Measurements from ENCODE around the gene KDM3B.
A peak's percentile ranks its signal among the peaks of the same experiment; 100 is the strongest.

Gene KDM3B

DNA sequence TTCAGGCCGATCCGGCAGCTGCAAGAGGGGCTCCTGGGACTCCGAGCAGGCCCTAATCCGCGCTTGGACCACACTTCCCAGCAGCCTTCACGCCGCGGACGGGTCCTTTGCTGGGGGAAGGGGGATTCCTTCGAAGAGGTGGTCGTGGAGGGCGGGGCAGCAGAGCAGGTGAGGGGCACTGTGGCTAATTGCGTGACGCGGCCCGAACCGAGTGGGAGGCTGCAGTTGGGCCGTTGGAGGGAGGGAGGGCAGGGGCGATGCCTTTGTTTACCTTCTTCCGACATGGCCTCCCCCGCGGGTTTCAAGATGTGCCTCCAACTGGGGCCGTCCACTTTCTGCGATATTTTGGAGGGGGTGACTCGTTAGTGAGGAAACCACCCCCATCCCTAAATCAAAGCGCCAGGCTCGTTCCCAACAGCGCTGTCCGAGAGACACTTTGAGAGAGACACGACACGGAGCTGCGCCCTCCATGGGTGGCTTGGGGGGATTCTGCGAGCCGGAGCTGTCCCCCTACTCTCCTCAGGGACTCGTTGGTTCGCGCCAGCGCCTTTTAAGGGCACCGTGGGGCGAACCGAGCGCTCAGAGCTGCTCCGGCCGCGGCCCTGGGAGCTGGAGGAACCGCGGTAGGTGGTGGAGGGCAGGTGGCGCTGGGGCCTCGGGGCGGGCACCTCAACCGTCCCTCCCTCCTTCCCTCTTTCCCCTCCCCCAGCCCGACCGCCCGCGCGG, 14.6 kb upstream of the KDM3B start, which contains the start of gene FAM53C:
FAM53C (plus strand) TSS at position 582 of the 726 bp plus-strand sequence. CDS start 3,070 bp downstream, outside the sequence.
- Mint-ChIP-seq H3K27me3 (no peaks in the 10 kb centered on the region), H3K4me1 (ENCODE audit: low read depth) (peaks cover 42% of the 10 kb centered on the region)

DNA sequence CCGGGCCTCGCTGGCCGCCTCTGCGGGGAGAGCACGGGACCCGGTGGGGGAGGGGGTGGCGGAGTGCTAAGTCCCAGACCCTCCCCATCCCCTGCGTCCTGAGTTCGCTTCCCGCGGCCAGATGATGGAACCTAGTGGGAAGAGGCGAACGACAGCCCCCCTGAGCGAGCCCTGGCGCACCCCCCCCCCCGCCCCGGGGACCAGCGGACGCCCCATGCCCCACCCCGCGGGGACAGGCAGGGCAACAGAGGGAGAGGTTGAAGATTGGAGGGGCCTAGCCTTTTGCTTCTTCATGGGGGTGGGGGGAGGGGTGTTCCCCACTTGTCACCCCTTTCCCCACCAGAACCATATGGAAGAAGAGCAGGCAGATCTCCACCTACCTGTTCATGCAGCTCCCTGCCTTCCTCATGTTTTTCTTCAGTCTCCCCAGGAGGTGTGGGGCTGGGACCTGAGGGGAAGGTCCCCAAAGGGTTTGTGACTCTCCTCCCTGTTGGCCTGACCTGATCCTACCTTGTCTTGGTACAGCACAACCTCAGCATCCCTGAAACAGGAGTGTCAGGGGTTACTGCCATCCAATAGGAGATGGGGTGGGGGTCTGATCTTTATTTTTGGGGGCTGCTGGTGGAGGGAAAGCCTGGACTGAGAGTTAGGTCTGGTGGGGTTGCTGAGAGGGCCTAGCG, 13.9 kb upstream of the KDM3B start:
- intact Hi-C loops (cut with micrococcal nuclease), result no loop called here
- Mint-ChIP-seq H3K36me3 (ENCODE audit: low read depth) (peaks cover 26% of the 10 kb centered on the region), H3K4me1 (ENCODE audit: low read depth) (peaks cover 42% of the 10 kb centered on the region), H3K27me3 (no peaks in the 10 kb centered on the region), H3K4me3 (peak overlapping the region; percentile 84), H3K27ac (peak overlapping the region; percentile 100), H3K9me3 (no peaks in the 10 kb centered on the region)

More for the DNA sequence above, 14.6 kb upstream of the KDM3B start, which contains the start of gene FAM53C:
- peak within 1 kb of the TSS; percentile 100 for H3K27ac Mint-ChIP-seq
- peak within 1 kb of the TSS; percentile 84 for H3K4me3 Mint-ChIP-seq
- H3K36me3 Mint-ChIP-seq (ENCODE audit: low read depth), result peaks cover 19% of the 10 kb centered on the region
- no peaks in the 10 kb centered on the region for H3K9me3 Mint-ChIP-seq
- intact Hi-C loops (cut with micrococcal nuclease), result loop anchor here (1.0 kb wide), 1 partner anchor 14 kb away; the partner anchor contains the start of gene KDM3B

DNA sequence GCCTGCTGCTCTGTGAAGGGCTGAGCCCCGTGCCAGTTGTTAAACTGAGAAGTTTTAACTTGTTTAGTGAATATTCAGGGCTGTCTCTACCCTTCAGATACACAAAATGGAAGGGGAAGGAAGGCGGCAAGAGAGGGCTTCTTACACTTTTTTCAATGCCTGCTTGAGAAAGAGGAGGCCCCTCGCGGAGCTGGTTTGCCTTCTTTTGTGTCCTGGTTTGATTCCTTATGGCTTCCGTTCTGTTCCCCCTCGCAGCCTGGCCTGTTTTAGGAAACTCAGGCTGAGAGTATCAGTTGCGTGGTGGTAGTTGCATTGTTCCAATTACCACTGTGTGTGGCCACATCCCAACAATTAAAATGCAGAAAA, 13.4 kb upstream of the KDM3B start:
- intact Hi-C loops (cut with micrococcal nuclease), result no loop called here
- peak overlapping the region; percentile 84 for H3K4me3 Mint-ChIP-seq
- no peaks in the 10 kb centered on the region for H3K27me3 Mint-ChIP-seq
- peak overlapping the region; percentile 100 for H3K27ac Mint-ChIP-seq
- peaks cover 32% of the 10 kb centered on the region for H3K36me3 Mint-ChIP-seq (ENCODE audit: low read depth)
- no peaks in the 10 kb centered on the region for H3K9me3 Mint-ChIP-seq
- H3K4me1 Mint-ChIP-seq (ENCODE audit: low read depth), result peaks cover 42% of the 10 kb centered on the region

DNA sequence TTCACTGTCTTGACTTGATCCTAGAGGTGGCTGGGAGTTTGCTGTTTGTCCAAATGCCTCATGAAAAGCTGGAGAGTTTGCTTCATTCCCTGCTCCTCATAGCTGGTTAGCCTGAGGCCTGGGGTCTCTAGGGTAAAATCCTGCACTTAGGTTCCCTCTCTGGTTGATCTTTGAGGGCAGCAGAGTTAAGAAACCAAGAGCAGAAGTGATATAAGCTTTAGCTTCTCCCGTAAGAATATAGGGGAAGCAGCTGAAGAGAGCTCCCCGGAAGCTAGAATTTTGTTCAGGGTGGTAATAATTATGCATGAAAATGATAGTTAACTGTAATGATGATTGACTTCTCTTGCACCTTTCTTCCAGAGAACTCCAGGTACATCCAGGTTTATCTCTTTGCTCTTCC, 13.0 kb upstream of the KDM3B start:
- Mint-ChIP-seq H3K4me3 (peak overlapping the region; percentile 84), H3K27me3 (no peaks in the 10 kb centered on the region), H3K36me3 (ENCODE audit: low read depth) (peaks cover 35% of the 10 kb centered on the region), H3K4me1 (ENCODE audit: low read depth) (peaks cover 42% of the 10 kb centered on the region), H3K9me3 (no peaks in the 10 kb centered on the region), H3K27ac (peak overlapping the region; percentile 100)
- intact Hi-C loops (cut with micrococcal nuclease), result no loop called here

DNA sequence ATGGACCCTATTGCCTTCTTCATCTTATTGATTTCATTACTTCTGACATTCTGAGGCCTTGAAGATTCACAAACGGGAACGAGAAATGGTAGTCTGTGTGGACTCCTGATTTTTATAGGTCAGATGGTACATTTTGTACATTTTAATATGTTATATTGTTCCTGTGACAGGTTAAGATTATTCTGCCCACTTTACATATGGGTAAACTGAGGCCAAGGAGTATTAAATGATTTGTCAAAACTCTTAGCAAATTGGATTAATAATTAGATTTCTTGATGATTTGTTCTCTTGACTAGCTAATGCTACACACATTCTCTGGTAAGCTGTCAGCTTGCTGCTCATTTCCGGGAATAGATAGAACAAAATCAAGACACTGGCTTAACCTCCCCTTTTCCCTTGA, 12.5 kb upstream of the KDM3B start:
- peaks cover 42% of the 10 kb centered on the region for H3K4me1 Mint-ChIP-seq (ENCODE audit: low read depth)
- H3K4me3 Mint-ChIP-seq, result peak overlapping the region; percentile 84
- peaks cover 41% of the 10 kb centered on the region for H3K36me3 Mint-ChIP-seq (ENCODE audit: low read depth)
- H3K27me3 Mint-ChIP-seq, result no peaks in the 10 kb centered on the region
- no peaks in the 10 kb centered on the region for H3K9me3 Mint-ChIP-seq
- H3K27ac Mint-ChIP-seq, result peak overlapping the region; percentile 100
- intact Hi-C loops (cut with micrococcal nuclease), result no loop called here

DNA sequence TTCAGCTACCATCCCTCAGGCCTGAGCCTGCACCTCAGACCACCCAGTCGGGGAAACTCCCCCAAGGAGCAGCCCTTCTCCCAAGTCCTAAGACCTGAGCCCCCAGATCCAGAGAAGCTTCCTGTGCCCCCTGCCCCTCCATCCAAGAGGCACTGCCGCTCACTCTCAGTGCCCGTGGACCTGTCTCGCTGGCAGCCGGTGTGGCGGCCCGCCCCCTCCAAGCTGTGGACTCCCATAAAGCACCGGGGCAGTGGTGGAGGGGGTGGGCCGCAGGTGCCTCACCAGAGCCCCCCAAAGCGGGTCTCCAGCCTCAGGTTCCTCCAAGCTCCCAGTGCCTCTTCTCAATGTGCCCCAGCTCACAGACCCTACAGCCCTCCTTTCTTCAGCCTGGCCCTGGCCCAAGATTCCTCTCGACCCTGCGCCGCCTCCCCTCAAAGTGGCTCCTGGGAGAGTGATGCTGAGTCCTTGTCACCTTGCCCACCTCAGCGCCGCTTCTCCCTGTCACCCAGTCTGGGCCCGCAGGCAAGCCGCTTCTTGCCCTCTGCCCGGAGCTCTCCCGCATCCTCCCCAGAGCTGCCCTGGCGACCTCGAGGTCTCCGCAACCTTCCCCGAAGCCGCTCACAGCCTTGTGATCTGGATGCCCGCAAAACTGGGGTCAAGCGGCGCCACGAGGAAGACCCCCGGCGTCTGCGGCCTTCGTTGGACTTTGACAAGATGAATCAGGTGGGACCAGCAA, 7.4 kb upstream of the KDM3B start:
- Mint-ChIP-seq H3K4me3 (no peak overlapping the region), H3K36me3 (ENCODE audit: low read depth) (peaks cover 86% of the 10 kb centered on the region)
- intact Hi-C loops (cut with micrococcal nuclease), result no loop called here

DNA sequence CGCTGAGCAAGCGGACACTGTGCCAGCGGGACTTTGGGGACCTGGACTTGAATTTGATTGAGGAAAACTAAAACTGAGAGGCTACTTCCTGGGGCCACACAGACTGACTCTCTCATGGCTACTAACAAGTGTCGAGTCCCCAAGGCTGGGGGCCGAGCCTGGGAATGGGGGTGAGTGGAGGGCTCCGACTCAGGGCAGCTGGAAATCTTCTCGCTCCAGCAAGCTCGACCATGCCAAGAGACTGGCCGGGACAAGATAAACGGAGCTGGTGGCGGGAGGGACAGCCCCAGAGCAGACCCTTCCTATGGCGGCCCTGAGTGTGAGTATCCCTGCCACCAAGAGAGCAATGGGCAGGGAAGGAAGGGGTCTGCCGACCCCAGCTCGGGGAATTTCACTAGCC, 5.6 kb upstream of the KDM3B start:
- intact Hi-C loops (cut with micrococcal nuclease), result no loop called here
- Mint-ChIP-seq H3K27ac (no peak overlapping the region), H3K4me3 (no peak overlapping the region), H3K27me3 (no peaks in the 10 kb centered on the region), H3K9me3 (peaks cover 5% of the 10 kb centered on the region), H3K36me3 (ENCODE audit: low read depth) (peaks cover 86% of the 10 kb centered on the region), H3K4me1 (ENCODE audit: low read depth) (peaks cover 16% of the 10 kb centered on the region)

More for the DNA sequence above, 7.4 kb upstream of the KDM3B start:
- Mint-ChIP-seq H3K9me3 (no peaks in the 10 kb centered on the region), H3K27me3 (no peaks in the 10 kb centered on the region), H3K27ac (no peak overlapping the region), H3K4me1 (ENCODE audit: low read depth) (peaks cover 17% of the 10 kb centered on the region)

DNA sequence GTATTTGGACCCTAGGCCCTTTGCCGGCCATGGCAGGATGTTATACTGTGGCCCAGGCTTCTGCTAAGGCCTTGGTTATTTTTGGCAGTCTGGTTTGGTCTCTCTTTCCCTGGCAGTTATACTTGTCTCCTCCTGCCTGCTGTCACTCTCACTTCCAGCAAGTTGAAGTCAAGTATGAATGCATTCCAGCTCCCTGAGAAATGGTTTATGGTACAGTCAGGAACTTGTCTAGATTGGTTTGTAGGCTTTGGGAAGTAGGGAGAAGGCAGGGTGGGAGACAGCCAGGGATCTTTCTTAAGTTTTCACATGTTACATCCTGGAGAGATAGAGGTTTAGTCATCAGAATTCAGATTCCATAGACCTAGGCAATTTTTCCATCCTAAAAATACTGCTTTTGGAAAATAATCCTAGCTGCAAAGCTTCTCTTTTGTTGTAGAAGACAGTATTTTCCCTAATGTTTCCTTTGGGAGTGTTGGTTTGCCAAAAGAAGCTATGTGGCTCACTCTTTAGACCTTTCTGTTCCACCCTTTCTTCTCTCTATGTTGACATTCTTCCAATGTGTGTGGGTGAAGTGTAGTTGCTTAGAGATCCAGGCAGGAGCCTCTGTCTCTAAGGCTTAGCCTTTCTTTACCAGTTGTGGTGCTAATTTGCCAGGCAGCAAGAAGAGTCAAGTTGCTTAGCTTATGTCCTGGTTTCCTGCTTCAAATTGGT, 2.5 kb upstream of the KDM3B start:
- H3K27ac Mint-ChIP-seq, result peak overlapping the region; percentile 43
- H3K4me3 Mint-ChIP-seq, result no peak overlapping the region
- peaks cover 34% of the 10 kb centered on the region for H3K4me1 Mint-ChIP-seq (ENCODE audit: low read depth)
- H3K9me3 Mint-ChIP-seq, result peaks cover 9% of the 10 kb centered on the region
- intact Hi-C loops (cut with micrococcal nuclease), result loop anchor here (10.0 kb wide), 1 partner anchor 195 kb away; the partner anchor contains the start of gene ETF1
- peaks cover 72% of the 10 kb centered on the region for H3K36me3 Mint-ChIP-seq (ENCODE audit: low read depth)
- H3K27me3 Mint-ChIP-seq, result no peaks in the 10 kb centered on the region

DNA sequence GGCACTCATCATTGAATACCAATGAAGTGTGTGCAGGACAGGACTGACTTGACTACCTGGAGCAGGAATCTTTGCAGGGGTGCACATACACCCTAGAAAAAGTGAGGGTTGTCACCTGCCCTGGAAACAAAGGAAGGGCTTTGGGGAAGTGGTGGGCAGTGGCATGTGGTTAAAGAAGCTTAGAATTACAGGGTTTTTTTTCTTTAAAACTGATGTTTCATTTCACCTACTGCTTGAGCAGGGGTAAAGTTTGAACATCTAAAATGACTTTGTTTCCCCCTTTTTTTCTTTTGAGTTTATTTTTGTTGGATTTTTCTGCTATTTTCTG, 2.0 kb upstream of the KDM3B start:
- no peaks in the 10 kb centered on the region for H3K27me3 Mint-ChIP-seq
- peaks cover 9% of the 10 kb centered on the region for H3K9me3 Mint-ChIP-seq
- peaks cover 67% of the 10 kb centered on the region for H3K36me3 Mint-ChIP-seq (ENCODE audit: low read depth)
- peaks cover 35% of the 10 kb centered on the region for H3K4me1 Mint-ChIP-seq (ENCODE audit: low read depth)
- intact Hi-C loops (cut with micrococcal nuclease), result loop anchor here (10.0 kb wide), 1 partner anchor 194 kb away; the partner anchor contains the start of gene ETF1
- peak overlapping the region; percentile 43 for H3K27ac Mint-ChIP-seq
- H3K4me3 Mint-ChIP-seq, result no peak overlapping the region

DNA sequence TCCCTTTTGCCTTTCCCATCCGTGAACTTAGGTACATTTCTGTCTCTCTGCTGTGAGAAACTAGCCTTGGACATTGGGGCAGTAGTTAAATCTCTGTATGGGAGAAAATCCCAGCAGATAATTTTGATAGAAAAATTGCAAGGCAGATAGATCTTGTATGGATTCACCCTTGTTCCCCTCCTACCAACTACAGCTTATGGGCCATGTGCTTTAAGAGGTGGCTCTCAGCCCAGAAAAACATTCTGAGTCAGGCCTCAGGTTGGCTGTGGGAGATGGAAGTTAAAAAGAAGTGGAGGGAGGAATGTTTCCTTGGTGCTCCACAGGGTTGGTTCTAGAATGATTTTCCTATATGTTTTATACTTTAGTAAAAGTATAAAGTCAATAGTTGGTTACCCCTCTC, 1.4 kb upstream of the KDM3B start:
- Mint-ChIP-seq H3K4me3 (no peak overlapping the region), H3K36me3 (ENCODE audit: low read depth) (peaks cover 61% of the 10 kb centered on the region), H3K4me1 (ENCODE audit: low read depth) (peaks cover 35% of the 10 kb centered on the region), H3K9me3 (peaks cover 9% of the 10 kb centered on the region), H3K27me3 (no peaks in the 10 kb centered on the region), H3K27ac (peak overlapping the region; percentile 43)
- intact Hi-C loops (cut with micrococcal nuclease), result loop anchor here (10.0 kb wide), 1 partner anchor 194 kb away; the partner anchor contains the start of gene ETF1

DNA sequence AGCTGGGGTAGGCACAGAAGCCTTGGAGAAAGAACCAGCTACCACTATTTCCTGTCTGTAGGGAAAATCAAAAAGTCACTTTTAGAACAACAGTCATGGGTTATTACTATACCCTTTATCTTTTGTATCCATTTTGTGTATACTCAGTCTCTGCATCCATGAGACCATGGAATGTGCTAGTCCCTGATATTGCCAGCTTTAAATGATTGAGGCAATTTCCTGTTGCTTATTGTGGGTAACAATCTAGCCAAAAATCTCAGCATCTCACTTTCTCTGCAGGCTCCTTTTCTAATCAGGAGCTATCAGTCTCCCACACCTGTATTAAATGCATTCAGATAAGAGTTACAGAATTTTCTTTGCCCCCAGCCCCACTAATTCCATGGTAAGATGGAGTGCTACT, 968 bp upstream of the KDM3B start:
- H3K36me3 Mint-ChIP-seq (ENCODE audit: low read depth), result peaks cover 58% of the 10 kb centered on the region
- H3K4me3 Mint-ChIP-seq, result no peak overlapping the region
- H3K4me1 Mint-ChIP-seq (ENCODE audit: low read depth), result peaks cover 38% of the 10 kb centered on the region
- H3K27ac Mint-ChIP-seq, result peak overlapping the region; percentile 60
- H3K27me3 Mint-ChIP-seq, result no peaks in the 10 kb centered on the region
- H3K9me3 Mint-ChIP-seq, result peaks cover 9% of the 10 kb centered on the region
- intact Hi-C loops (cut with micrococcal nuclease), result loop anchor here (10.0 kb wide), 1 partner anchor 193 kb away; the partner anchor contains the start of gene ETF1

DNA sequence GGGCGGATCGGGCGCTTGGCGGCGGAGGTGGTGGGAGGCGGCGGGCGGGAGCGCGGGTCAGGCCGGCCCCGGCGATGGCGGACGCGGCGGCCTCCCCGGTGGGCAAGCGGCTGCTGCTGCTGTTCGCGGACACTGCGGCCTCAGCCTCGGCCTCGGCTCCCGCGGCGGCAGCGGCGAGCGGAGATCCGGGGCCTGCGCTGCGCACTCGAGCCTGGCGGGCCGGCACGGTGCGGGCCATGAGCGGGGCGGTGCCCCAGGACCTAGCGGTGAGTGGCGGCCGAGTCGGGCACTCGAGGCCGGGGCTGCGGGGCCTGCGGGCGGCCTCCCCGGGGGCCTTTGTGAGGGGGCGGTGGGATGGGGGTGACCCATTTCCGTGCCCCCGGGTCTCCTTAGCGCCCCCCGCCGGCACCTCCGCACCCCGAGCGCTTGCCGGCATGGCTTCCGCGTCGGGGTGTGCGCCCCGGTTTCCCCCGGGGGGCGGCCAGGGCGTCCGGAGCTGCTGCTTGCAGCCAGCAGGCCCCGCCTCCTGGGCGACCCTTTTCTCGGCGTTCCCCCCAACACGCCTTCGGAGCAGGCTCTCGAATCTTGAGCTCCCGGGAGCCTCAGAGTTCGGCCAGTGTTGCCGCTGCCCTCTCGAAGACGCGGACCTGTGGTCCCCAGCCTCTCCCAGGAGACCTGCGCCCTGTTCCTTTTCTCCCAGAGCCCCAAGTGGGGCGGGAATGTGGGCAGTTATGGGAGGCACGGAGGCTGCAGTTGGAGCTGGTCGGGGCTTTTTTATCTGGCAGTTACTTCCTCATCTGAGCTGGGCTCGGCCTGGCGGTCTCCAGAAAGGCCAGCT, 456 bp downstream of the KDM3B start:
- peaks cover 53% of the 10 kb centered on the region for H3K36me3 Mint-ChIP-seq (ENCODE audit: low read depth)
- H3K4me3 Mint-ChIP-seq, result peak overlapping the region; percentile 96
- intact Hi-C loops (cut with micrococcal nuclease), result loop anchor here (1.0 to 10.0 kb wide), 3 partner anchors 16 to 192 kb away; partner anchors contain the start of gene ETF1
- peaks cover 9% of the 10 kb centered on the region for H3K9me3 Mint-ChIP-seq
- no peaks in the 10 kb centered on the region for H3K27me3 Mint-ChIP-seq
- peak overlapping the region; percentile 99 for H3K27ac Mint-ChIP-seq
- H3K4me1 Mint-ChIP-seq (ENCODE audit: low read depth), result peaks cover 44% of the 10 kb centered on the region
